PC-3 (cell line): ENCODE data around the gene ADCY9. TPM values are rescaled to one million over a fixed set of nuclear protein-coding genes. Genes with fewer than 3 reads are reported as not detected.

Source experiments
- total RNA-seq: library from RNA; depleted of rRNA; stranded (reverse); fragments of >200 nt; gene quantifications from 2 replicates; pipeline ENCODE4 v1.2.3, GENCODE V29; 2014; rRNA removed

Gene ADCY9
- total RNA-seq, 1 experiment from 2014 or later = 6.2 TPM

Other genes with a start within 250 kb of the ADCY9 start
- 21.9 and 23.6 TPM in 2 replicates for gene CREBBP, start 235.7 kb downstream of the ADCY9 start, total RNA-seq
- gene SRL, start 125.6 kb upstream of the ADCY9 start, total RNA-seq = not detected in 2 replicates
- gene TFAP4, start 156.6 kb upstream of the ADCY9 start, total RNA-seq = 35.7 and 38.1 TPM in 2 replicates
- 2.1 and 5.9 TPM in 2 replicates for gene GLIS2, start 199.6 kb upstream of the ADCY9 start, total RNA-seq
- 91.2 and 95.5 TPM in 2 replicates for gene PAM16, start 234.9 kb upstream of the ADCY9 start, total RNA-seq